HEK293T (cell line): ENCODE measurements around the gene BTBD1.

Source experiments
- BHLHE40 ChIP-seq: fragments of 450-650 bp; IDR thresholded peaks from 2 replicates; pipeline ENCODE4 v1.6.1; 2016; ENCODE audit warnings: mild to moderate bottlenecking, moderate library complexity, borderline replicate concordance
- FOXK2 ChIP-seq: fragments of 450-650 bp; IDR thresholded peaks from 2 replicates; pipeline ENCODE4 v1.6.1; 2016; ENCODE audit warnings: mild to moderate bottlenecking
- FOXM1 ChIP-seq: fragments of 450-650 bp; IDR thresholded peaks from 2 replicates; pipeline ENCODE4 v1.6.1; 2017; ENCODE audit warnings: mild to moderate bottlenecking, borderline replicate concordance
- HDGF ChIP-seq: fragments of 450-650 bp; IDR thresholded peaks from 2 replicates; pipeline ENCODE4 v1.6.1; 2017; ENCODE audit warnings: antibody characterized with exemption, borderline replicate concordance
- LEF1 ChIP-seq: fragments of 450-650 bp; IDR thresholded peaks from 2 replicates; pipeline ENCODE4 v1.6.1; 2017; ENCODE audit warnings: mild to moderate bottlenecking, borderline replicate concordance
- NFRKB ChIP-seq: fragments of 450-650 bp; IDR thresholded peaks from 2 replicates; pipeline ENCODE4 v1.6.1; 2016; ENCODE audit warnings: mild to moderate bottlenecking, moderate library complexity
- PKNOX1 ChIP-seq: fragments of 450-650 bp; IDR thresholded peaks from 2 replicates; pipeline ENCODE4 v1.6.1; 2016
- SP1 ChIP-seq: fragments of 450-650 bp; IDR thresholded peaks from 2 replicates; pipeline ENCODE4 v1.6.1; 2017
- TARDBP ChIP-seq: fragments of 450-650 bp; IDR thresholded peaks from 2 replicates; pipeline ENCODE4 v1.6.1; 2016
- ZNF384 ChIP-seq: fragments of 450-650 bp; IDR thresholded peaks from 2 replicates; pipeline ENCODE4 v1.6.1; 2016

GRCh38 chr15:83106994-83107840 lies 40.2 kb upstream of the BTBD1 start, which contains the start of gene TM6SF1:
- TF ChIP-seq FOXM1 (peak; percentile 60), NFRKB (no peak), BHLHE40 (no peak), PKNOX1 (no peak), SP1 (no peak), FOXK2 (no peak), HDGF (no peak), ZNF384 (no peak), LEF1 (peak; percentile 67; the same call in 1 of the 2 replicates), TARDBP (no peak)
